ENCODE measurements around the gene MYL6. TPM values are rescaled to one million over a fixed set of nuclear protein-coding genes. Genes with fewer than 3 reads are reported as not detected.

Gene MYL6
- total and polyA plus RNA-seq, 9 of the 15 experiments (the other 6 are each of a cell fraction or from before 2014, with no cell fraction given): 557 to 1,664 (median 958) TPM

- POLR2A ChIA-PET: interaction anchor here (0.7 to 3.2 kb wide), 10 partner anchors 8 to 37 kb away, joined by 3 to 16 read pairs (median 4); partner anchors contain the start of genes SMARCC2 and ZC3H10
- no TSS peak for BruUV-seq (replicated peaks)
- Histone ChIP-seq H3K27me3 (ENCODE audit: control insufficient read depth in 2 of 2, insufficient read depth in 2 of 2, low read length in 2 of 2) (no peaks in the 10 kb centered on the region), H3K4me2 (ENCODE audit: insufficient read depth, low read length) (peak overlapping the region; percentile 91), H3K4me3 (no peak overlapping the region), H3K27ac (ENCODE audit: extremely low read depth, low read depth, low read length) (peak overlapping the region; percentile 74), H3K9me3 (replicated peaks; ENCODE audit: control insufficient read depth, insufficient read depth, low read depth, low read length) (no peaks in the 10 kb centered on the region), H2AFZ (ENCODE audit: low read depth, low read length) (no peak overlapping the region), H3K79me2 (ENCODE audit: control insufficient read depth, insufficient read depth, low read length) (peaks cover 50% of the 10 kb centered on the region), H3K9me1 (ENCODE audit: control insufficient read depth, insufficient read depth, low read length) (peaks cover 2% of the 10 kb centered on the region), H3K4me1 (replicated peaks in 1 of 2; ENCODE audit: control insufficient read depth in 2 of 2, insufficient read depth in 2 of 2, low read length in 2 of 2) (peaks cover 44 to 45% of the 10 kb centered on the region in 2 experiments; a peak in 4 of 5 replicates), H4K20me1 (replicated peaks; ENCODE audit: control insufficient read depth, insufficient read depth, low read length) (peaks cover 9% of the 10 kb centered on the region; the same call in 1 of the 2 replicates), H3K9ac (ENCODE audit: insufficient read depth in 1 of 2, low read depth in 2 of 2, low read length in 2 of 2) (peak overlapping the region; percentile 53 to 55; a peak in 2 of 4 replicates), H3K36me3 (ENCODE audit: control insufficient read depth, insufficient read depth, low read length) (peaks cover 28% of the 10 kb centered on the region)
- DNase-seq (ENCODE audit: extremely low read depth in 1 of 4, low spot score in 3 of 4) (no peak), FAIRE-seq (no peak), ATAC-seq (no peak)
- intact Hi-C loops (cut with micrococcal nuclease) (loop anchor here (5.0 kb wide), 1 partner anchor 38 kb away; the partner anchor contains the start of genes RPL41 and ZC3H10), in situ Hi-C loops (cut with MboI) (no loop called here)
- WGBS (ENCODE audit: insufficient coverage, low coverage, missing lambda C conversion rate): 74% methylated on average over 5 of the region's 5 CpGs
- TF ChIP-seq U2AF2 (optimal IDR thresholded peaks at IDR 0.05; ENCODE audit: low read depth, low read length) (no peak), FOXO4 (CRISPR knock-in tag; IDR thresholded peaks at IDR 0.05) (no peak), NRF1 (conservative IDR thresholded peaks at IDR 0.05 in 1 of 2, IDR thresholded peaks at IDR 0.05 in 1 of 2) (no peak), ZSCAN29 (IDR thresholded peaks at IDR 0.05) (peak; percentile 53; the same call in 1 of the 2 replicates), SP1 (CRISPR knock-in tag; IDR thresholded peaks at IDR 0.05) (no peak), ZNF639 (CRISPR knock-in tag; conservative IDR thresholded peaks at IDR 0.05 in 1 of 2, IDR thresholded peaks at IDR 0.05 in 1 of 2) (no peak)
- TF ChIP-seq, protein P1, sequence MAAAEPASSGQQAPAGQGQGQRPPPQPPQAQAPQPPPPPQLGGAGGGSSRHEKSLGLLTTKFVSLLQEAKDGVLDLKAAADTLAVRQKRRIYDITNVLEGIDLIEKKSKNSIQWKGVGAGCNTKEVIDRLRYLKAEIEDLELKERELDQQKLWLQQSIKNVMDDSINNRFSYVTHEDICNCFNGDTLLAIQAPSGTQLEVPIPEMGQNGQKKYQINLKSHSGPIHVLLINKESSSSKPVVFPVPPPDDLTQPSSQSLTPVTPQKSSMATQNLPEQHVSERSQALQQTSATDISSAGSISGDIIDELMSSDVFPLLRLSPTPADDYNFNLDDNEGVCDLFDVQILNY (CRISPR knock-in tag; IDR thresholded peaks at IDR 0.05): no peak
- CTCF ChIA-PET (ENCODE audit: low intra/inter-chr PET ratio): no interaction called here
Measured at GRCh38 chr12:56154818-56155217, 3.3 kb upstream of the MYL6 start.

All from K562 (cell line).